Pancreas (tissue), 10 donors: ENCODE data around the gene RNF208. TPM values are rescaled to one million over a fixed set of nuclear protein-coding genes. Genes with fewer than 3 reads are reported as not detected.
A peak's percentile ranks its signal among the peaks of the same experiment; 100 is the strongest.

ENCODE experiments used
- ATAC-seq, 4 donors: fragments of 200-7000 bp; cut with Tn5 transposase; one replicate each; pipeline versions ENCODE4 v1.8.0 to v1.9.1; 2020; ENCODE audit warnings: mild to moderate bottlenecking in 4 of 4, moderate library complexity in 4 of 4
- DNase-seq, 6 donors: peaks; one replicate each; pipeline ENCODE4 v3.0.0-alpha.2; 2020
- FAIRE-seq: peaks from 2 replicates; lab custom pipeline; 2012; peaks lifted over from hg19 to GRCh38; lab: Jason Lieb, UNC
- H3K27ac ChIP-seq, 4 donors: fragments of 200-600 bp; sonication (generic); 1 replicate in 3 of 4; 2 replicates in 1 of 4; pipeline versions ENCODE4 v1.5.0 to v1.8.0; 2020
- H3K27me3 ChIP-seq, 4 donors: fragments of 200-600 bp; one replicate each; pipeline ENCODE4 v1.8.0; 2021
- H3K36me3 ChIP-seq, 3 donors: fragments of 200-600 bp; sonication (generic) in 1 of 3; one replicate each; pipeline versions ENCODE4 v1.5.0 to v1.8.0; 2020 to 2021
- H3K4me1 ChIP-seq, 3 donors: fragments of 200-600 bp; one replicate each; pipeline ENCODE4 v1.8.0; 2021
- H3K4me3 ChIP-seq, 4 donors: fragments of 200-600 bp; sonication (generic) in 2 of 4; one replicate each; pipeline versions ENCODE4 v1.5.0 to v1.8.0; 2020 to 2021
- H3K9me3 ChIP-seq, 4 donors: fragments of 200-600 bp; one replicate each; pipeline ENCODE4 v1.8.0; 2021
- CTCF ChIP-seq, 4 donors: fragments of 200-600 bp; sonication (generic) in 3 of 4; IDR thresholded peaks; one replicate each; pipeline versions ENCODE4 v1.5.0 to v1.8.0; 2021; ENCODE audit warnings: antibody characterized with exemption in 4 of 4
- WGBS, 2 donors: extraction: QIAGEN DNeasy Blood & Tissue Kit; methylation state at CpG; one replicate each; pipeline ENCODE4 v1.1.7; 2013; 5-methylcytosine and 5-hydroxymethylcytosine counted together
- intact Hi-C, 3 donors: fragments of 100-400 bp; cut with DNase I; formaldehyde crosslinking; loops; one replicate each; pipeline versions ENCODE4 v1.11.1 to v1.14.2; 2022
- polyA plus RNA-seq, 2 donors: library from polyadenylated mRNA; stranded (reverse); fragments of 200-250 nt; gene quantifications; one replicate each; pipeline ENCODE4 v1.2.3, GENCODE V29; 2013
- total RNA-seq, 6 donors: library from RNA; stranded (reverse); fragmentation: NEBNext Ultra II Directional in 4 of 6; extraction: Animal tissue kit (Norgen Biotek cat#: 25700) in 4 of 6; gene quantifications; one replicate each; pipeline versions ENCODE4 v1.2.1 to v1.2.4, GENCODE V29; 2021 to 2023
- donor health status: healthy with polysubstance abuse.
- donor health status: DM: no; HTN: no; CAD: no; lungs with moderate emphysema.
- donor health status: DM: no; HTN: no; CAD: no.
- donor health status: control.
- donor health status: control.
- donor health status: Bipolar disorder and iron deficiency.
- donor health status: DM: yes; HTN: yes; CAD: no.
- donor health status: DM: no; HTN: no; CAD: no.
- donor health status: DM: no; HTN: no; CAD: no.
- donor health status: DM: yes; HTN: yes; CAD: no.

The RNF208 gene
- total and polyA plus RNA-seq, 8 donors: 3.3 to 20.7 (median 3.4) TPM

GRCh38 chr9:137190315-137190856 lies 31.7 kb downstream of the RNF208 start:
- TF ChIP-seq CTCF (IDR thresholded peaks at IDR 0.05): no peak
- H3K4me1 ChIP-seq: peaks cover 46 to 65% (median 47%) of the 10 kb centered on the region in 3 donors
- FAIRE-seq: no peak
- peak overlapping the region in 2 of 4 donors; percentile 86 to 97 for H3K4me3 ChIP-seq
- ATAC-seq: no peak
- WGBS, 2 donors: 22 to 31% methylated on average over 9 of the region's 9 CpGs
- intact Hi-C loops: loop anchor here in 1 of 3 donors (5.0 kb wide), 1 partner anchor 47 kb away; no protein-coding TSS in a partner anchor
- no peaks in the 10 kb centered on the region for H3K27me3 ChIP-seq
- H3K36me3 ChIP-seq: peaks cover 0 to 7% (median 0%) of the 10 kb centered on the region in 3 donors
- H3K9me3 ChIP-seq: no peaks in the 10 kb centered on the region
- peak overlapping the region; percentile 86 to 97 (median 92) for H3K27ac ChIP-seq
- peak in 1 of 6 donors; percentile 59 for DNase-seq

- peak overlapping the region; percentile 86 to 97 (median 92) for H3K27ac ChIP-seq
- peaks cover 0 to 13% (median 3%) of the 10 kb centered on the region in 3 donors for H3K36me3 ChIP-seq
- no peak for FAIRE-seq
- no peak for TF ChIP-seq CTCF (IDR thresholded peaks at IDR 0.05)
- WGBS, 2 donors: 10 to 11% methylated on average over 23 of the region's 23 CpGs
- peak in 4 of 6 donors; percentile 59 to 72 (median 64) for DNase-seq
- intact Hi-C loops: loop anchor here in 2 of 3 donors (5.0 kb wide), 2 partner anchors 48 to 72 kb away; no protein-coding TSS in a partner anchor
- peaks cover 39 to 59% (median 44%) of the 10 kb centered on the region in 3 donors for H3K4me1 ChIP-seq
- peak; percentile 2 to 28 (median 5) for ATAC-seq
- peak overlapping the region; percentile 86 to 97 (median 89) for H3K4me3 ChIP-seq
- H3K9me3 ChIP-seq: no peaks in the 10 kb centered on the region
- H3K27me3 ChIP-seq: no peaks in the 10 kb centered on the region
These were observed 32.4 kb downstream of the RNF208 start for GRCh38 chr9:137189297-137190295.

GRCh38 chr9:137188490-137189296 lies 33.3 kb downstream of the RNF208 start, which contains the start of the genes ANAPC2 and SSNA1:
ANAPC2 (minus strand) TSS chr9:137188560; CDS start chr9:137188532, 28 bp downstream.
SSNA1 (plus strand) TSS chr9:137188676; CDS start chr9:137188727, 51 bp downstream.
- FAIRE-seq (no peak), DNase-seq (peak; percentile 90 to 99 (median 96)), ATAC-seq (peak; percentile 82 to 87 (median 86))
- H3K36me3 ChIP-seq: peaks cover 0 to 16% (median 5%) of the 10 kb centered on the region in 3 donors
- intact Hi-C loops: loop anchor here in 1 of 3 donors (5.0 kb wide), 1 partner anchor 71 kb away; no protein-coding TSS in a partner anchor
- H3K4me1 ChIP-seq: peaks cover 30 to 50% (median 35%) of the 10 kb centered on the region in 3 donors
- peak within 1 kb of the TSS; percentile 86 to 97 (median 89) for H3K4me3 ChIP-seq
- no peaks in the 10 kb centered on the region for H3K9me3 ChIP-seq
- 0% methylated on average over 80 to 98 of the region's 98 CpGs for WGBS, 2 donors
- peak within 1 kb of the TSS; percentile 86 to 97 (median 92) for H3K27ac ChIP-seq
- peak in 1 of 4 donors; percentile 14 for TF ChIP-seq CTCF (IDR thresholded peaks at IDR 0.05)
- no peaks in the 10 kb centered on the region for H3K27me3 ChIP-seq

- FAIRE-seq (no peak), DNase-seq (no peak), ATAC-seq (no peak)
- no peak for TF ChIP-seq CTCF (IDR thresholded peaks at IDR 0.05)
- Histone ChIP-seq H3K9me3 (no peaks in the 10 kb centered on the region), H3K36me3 (peaks cover 0 to 22% (median 11%) of the 10 kb centered on the region in 3 donors), H3K4me3 (peak overlapping the region; percentile 86 to 97 (median 89)), H3K4me1 (peaks cover 25 to 46% (median 34%) of the 10 kb centered on the region in 3 donors), H3K27me3 (no peaks in the 10 kb centered on the region), H3K27ac (peak overlapping the region; percentile 86 to 97 (median 92))
- intact Hi-C loops: loop anchor here in 1 of 3 donors (5.0 kb wide), 1 partner anchor 71 kb away; no protein-coding TSS in a partner anchor
- WGBS, 2 donors: 0% methylated on average over 25 to 31 of the region's 31 CpGs
These were observed 34.0 kb downstream of the RNF208 start for GRCh38 chr9:137188086-137188489.
